GM18505 (cell line): ENCODE results near the gene TECPR2.

ENCODE experiments used
- ATAC-seq: cut with Tn5 transposase; IDR thresholded peaks from one replicate; pipeline ENCODE4 v1.9.1; 2021; ENCODE audit not compliant: unreplicated experiment
- POLR2A ChIP-seq: IDR thresholded peaks from 4 replicates; pipeline ENCODE4 v1.6.1; 2011; ENCODE audit warnings: borderline replicate concordance; ENCODE audit not compliant: insufficient read depth, insufficient read length; ENCODE audit errors: extremely low read depth

The TECPR2 gene

GRCh38 chr14:102497998-102498677 is 135.4 kb downstream of the TECPR2 start:
- no peak for ATAC-seq
- no peak for TF ChIP-seq POLR2A

- no peak for TF ChIP-seq POLR2A
- ATAC-seq, result no peak
These were observed 136.0 kb downstream of the TECPR2 start for GRCh38 chr14:102498678-102499265.

GRCh38 chr14:102499401-102500157 is 136.8 kb downstream of the TECPR2 start:
- ATAC-seq, result no peak
- TF ChIP-seq POLR2A, result no peak

- TF ChIP-seq POLR2A, result no peak
- ATAC-seq, result no peak
These were observed 137.5 kb downstream of the TECPR2 start for GRCh38 chr14:102500158-102500662.

- TF ChIP-seq POLR2A, result no peak
- no peak for ATAC-seq
These were observed 138.0 kb downstream of the TECPR2 start for GRCh38 chr14:102500713-102501112.

GRCh38 chr14:102501751-102502315 is 139.1 kb downstream of the TECPR2 start:
- TF ChIP-seq POLR2A, result no peak
- ATAC-seq, result no peak

GRCh38 chr14:102502571-102502970 is 139.8 kb downstream of the TECPR2 start:
- no peak for ATAC-seq
- no peak for TF ChIP-seq POLR2A

- ATAC-seq, result no peak
- TF ChIP-seq POLR2A, result no peak
These were observed 141.0 kb downstream of the TECPR2 start for GRCh38 chr14:102503641-102504327.

- TF ChIP-seq POLR2A, result no peak
- no peak for ATAC-seq
These were observed 141.7 kb downstream of the TECPR2 start for GRCh38 chr14:102504328-102504999.

GRCh38 chr14:102505000-102505619 is 142.4 kb downstream of the TECPR2 start:
- TF ChIP-seq POLR2A, result no peak
- ATAC-seq, result no peak

- no peak for ATAC-seq
- TF ChIP-seq POLR2A, result no peak
These were observed 143.3 kb downstream of the TECPR2 start for GRCh38 chr14:102505775-102506625.

- TF ChIP-seq POLR2A, result no peak
- no peak for ATAC-seq
These were observed 143.8 kb downstream of the TECPR2 start for GRCh38 chr14:102506626-102506925.
